PC-9 (cell line): Measurements from ENCODE around the gene ANKRD9.
A peak's percentile ranks its signal among the peaks of the same experiment; 100 is the strongest.

Experiments
- EZH2 ChIP-seq: fragments of 200-600 bp; sonication (generic); IDR thresholded peaks from 2 replicates; pipeline ENCODE4 v1.8.0; 2017; ENCODE audit warnings: antibody characterized with exemption, low read depth
- TF ChIP-seq, protein P1 (sequence below): fragments of 200-600 bp; sonication (generic); conservative IDR thresholded peaks from 2 replicates; pipeline ENCODE4 v1.6.1; 2017; ENCODE audit warnings: mixed run types, antibody characterized with exemption, mild to moderate bottlenecking, moderate library complexity

DNA sequence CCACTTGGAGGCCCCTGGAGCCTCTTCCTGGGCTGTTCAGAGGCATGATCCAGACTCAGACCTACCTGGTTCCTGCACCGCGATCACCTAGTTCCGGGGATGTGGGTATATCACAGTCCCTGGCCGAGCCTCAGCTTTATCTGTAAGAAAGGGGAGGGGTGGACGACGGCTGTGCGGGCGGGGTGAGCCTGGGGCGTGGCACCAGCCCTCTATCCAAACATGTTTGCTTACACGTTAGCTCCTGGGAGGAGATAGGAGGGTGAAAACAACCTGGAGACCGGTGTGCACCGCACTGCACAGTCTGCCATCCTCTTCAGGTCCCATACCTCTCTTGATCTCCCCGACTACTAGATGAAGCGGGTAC lies 1.2 kb downstream of the ANKRD9 start:
- TF ChIP-seq, protein P1, sequence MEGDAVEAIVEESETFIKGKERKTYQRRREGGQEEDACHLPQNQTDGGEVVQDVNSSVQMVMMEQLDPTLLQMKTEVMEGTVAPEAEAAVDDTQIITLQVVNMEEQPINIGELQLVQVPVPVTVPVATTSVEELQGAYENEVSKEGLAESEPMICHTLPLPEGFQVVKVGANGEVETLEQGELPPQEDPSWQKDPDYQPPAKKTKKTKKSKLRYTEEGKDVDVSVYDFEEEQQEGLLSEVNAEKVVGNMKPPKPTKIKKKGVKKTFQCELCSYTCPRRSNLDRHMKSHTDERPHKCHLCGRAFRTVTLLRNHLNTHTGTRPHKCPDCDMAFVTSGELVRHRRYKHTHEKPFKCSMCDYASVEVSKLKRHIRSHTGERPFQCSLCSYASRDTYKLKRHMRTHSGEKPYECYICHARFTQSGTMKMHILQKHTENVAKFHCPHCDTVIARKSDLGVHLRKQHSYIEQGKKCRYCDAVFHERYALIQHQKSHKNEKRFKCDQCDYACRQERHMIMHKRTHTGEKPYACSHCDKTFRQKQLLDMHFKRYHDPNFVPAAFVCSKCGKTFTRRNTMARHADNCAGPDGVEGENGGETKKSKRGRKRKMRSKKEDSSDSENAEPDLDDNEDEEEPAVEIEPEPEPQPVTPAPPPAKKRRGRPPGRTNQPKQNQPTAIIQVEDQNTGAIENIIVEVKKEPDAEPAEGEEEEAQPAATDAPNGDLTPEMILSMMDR = peak; percentile 19; the same call in 1 of the 2 replicates
- TF ChIP-seq EZH2 = no peak
